Measurements from ENCODE around the gene RANBP17.

The RANBP17 gene

DNA sequence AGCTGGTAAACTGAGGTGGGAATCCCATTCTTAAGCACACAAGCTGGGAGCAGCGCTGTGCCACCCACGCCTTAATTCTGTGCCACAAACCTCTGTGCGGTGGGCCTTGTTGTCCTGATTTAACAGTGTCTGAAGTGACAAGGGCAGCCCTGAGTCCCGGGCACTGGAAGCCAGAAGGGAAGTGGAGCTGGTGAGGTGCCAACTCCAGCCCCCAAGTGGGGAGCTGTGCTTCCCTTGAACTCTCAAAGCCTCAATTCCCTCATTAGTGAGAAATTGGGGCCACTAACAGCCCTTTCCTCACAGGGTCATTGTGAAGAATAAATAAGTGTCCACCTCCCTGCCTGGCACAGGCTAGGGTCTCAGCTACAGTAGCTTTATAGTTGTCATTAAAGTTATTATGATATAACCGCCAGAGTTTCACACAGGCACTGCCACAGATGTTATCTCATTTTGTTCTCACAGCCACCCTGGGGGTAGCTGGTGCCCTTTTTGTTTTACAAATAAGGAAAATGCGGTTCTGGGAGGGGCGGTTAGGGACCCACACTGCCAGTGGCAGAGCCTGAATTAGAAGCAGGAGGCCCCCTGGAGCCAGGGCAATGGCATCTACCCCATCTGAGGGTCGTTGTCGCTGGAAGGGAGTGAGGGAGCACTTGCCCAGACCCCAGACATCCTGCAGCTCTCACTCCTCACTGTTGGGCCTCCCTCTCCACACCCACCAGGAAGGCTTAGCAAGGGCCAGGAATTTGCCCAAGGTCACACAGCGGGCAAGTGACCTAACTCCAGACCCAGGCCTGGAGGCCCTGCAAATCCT is 445.2 kb downstream of the RANBP17 start:
- no peak for DNase-seq

DNA sequence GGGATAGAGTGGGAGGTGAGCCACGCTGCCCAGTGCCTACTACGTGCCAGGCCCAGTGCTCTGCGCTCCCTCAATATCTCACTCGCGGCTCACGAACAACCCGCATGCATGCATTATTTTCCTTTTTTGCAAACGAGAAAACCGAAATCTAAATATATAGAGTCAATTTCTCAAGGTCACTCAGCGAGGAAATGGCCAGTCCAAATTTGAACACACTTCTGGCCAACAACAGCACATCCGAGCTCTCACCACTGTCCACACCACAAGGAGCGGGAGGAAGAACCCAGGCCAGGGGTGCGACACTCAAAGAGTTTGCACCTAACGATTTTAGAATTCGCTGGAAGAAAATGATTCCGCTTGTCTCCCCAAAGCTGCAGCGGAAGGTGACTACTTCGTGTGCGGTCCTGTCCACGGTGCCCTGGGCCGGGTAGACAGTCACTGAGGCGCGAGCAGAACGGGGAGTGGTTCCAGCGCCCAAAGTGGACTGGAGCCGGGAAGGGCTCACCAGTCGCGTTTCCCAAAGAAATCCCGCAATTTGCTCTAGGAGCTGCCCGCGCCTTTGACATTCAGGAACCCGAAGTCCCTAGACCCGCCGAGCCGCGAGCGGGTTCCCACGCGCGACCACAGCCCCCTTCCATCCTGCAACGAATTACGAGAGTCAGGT is 446.1 kb downstream of the RANBP17 start:
- no peak for DNase-seq

GRCh38 chr5:171308453-171309275 is 446.8 kb downstream of the RANBP17 start, which contains the start of gene TLX3:
Gene TLX3 (plus strand): TSS chr5:171309248. CDS start chr5:171309366, 118 bp downstream.
- no peak for DNase-seq

DNA sequence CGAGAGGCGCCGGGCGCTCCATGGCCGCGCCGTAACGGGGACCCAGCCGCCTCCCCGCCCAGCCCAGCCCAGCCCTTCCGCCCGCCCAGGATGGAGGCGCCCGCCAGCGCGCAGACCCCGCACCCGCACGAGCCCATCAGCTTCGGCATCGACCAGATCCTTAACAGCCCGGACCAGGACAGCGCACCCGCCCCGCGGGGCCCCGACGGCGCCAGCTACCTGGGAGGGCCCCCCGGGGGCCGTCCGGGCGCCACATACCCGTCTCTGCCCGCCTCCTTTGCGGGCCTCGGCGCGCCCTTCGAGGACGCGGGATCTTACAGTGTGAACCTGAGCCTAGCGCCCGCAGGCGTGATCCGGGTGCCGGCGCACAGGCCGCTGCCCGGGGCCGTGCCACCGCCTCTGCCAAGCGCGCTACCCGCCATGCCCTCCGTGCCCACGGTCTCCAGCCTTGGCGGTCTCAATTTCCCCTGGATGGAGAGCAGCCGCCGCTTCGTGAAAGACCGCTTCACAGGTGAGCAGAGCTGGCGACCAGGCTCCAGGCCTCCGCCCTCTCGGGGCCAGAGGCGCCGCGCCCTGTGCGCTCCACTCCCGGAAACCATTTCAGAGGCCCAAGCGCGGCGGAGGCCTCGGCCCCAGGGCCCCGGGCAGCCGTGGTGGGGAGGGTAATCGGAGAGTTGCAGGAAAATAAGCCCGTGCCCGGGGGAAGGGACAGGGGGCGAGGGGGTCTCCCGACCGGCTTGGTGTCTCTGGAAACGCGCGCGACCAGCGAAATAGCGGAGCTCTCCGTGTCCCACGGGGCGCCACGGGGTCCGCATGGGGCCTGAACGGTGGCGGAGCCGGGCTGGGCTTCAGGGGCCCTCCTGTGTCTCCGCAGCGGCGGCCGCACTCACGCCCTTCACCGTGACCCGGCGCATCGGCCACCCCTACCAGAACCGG is 447.7 kb downstream of the RANBP17 start:
- no peak for DNase-seq

- DNase-seq = no peak
Measured at GRCh38 chr5:171310212-171310818, 448.5 kb downstream of the RANBP17 start.

DNA sequence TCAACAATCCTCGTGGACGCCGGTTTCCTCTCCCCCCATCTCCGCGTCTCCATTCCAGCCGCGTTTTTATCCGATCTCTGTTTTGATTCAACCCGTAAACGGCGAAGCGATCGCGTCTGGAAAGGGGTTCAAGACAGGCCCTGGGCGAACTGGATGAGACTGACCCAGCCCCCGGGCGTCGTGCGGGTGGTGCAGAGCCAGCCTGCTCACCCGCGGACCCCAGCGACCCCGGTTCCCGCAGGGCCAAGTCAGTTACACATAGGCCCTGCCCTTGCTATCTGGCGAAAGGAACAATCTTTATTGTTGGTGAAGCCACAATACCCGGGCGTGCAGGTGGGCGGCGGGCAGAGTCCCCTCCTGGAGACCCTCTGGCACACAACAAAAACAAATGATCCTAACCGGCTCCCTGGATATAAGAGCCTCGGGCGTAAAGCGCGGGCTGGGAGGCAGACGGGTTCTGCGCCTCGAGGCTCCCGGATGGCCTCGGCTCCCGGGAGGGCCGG is 449.1 kb downstream of the RANBP17 start:
- no peak for DNase-seq

- no peak for DNase-seq
Measured at GRCh38 chr5:171311322-171312077, 449.7 kb downstream of the RANBP17 start.

DNA sequence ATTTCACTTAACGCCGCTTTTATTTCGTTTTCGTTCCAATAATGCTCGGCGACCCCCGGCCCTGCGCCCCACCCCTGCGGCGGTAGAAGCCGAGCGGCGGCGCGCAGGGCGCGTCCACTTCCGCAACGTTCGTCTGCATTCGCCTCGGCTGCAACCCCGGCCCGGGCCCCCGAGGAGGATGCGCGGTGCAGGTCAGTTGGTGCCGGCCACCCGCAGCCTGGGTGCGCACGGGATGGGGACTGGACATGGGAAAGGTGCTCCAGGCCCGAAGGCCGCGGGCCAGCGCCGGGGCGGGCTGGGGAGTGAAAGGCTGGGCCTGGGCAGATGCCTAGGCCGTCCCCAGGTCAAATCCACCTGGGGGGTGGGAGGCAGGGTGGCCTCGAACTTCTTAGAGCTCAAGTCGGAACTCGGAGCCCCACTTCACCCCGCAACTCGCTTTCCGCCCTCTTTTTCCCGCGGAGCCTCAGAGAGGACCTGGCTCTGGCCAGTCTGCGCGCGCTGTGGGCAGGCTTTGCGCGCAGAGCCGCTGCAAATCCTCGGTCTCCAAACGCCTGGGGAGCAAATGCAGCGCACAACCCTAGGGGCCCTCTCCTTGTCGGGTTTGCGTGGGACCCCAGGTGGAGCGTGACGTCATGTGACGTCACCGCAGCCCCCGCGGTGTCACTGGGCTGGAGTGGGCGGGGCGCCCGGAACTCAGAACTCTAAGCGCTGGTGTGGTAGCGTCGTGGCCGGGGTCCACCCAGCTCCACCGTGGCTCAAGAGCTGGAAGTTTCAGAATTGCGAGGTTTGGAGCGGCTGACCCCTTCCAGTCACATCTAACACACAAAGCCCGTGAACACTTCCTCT is 450.5 kb downstream of the RANBP17 start:
- no peak for DNase-seq

- DNase-seq = no peak
Measured at GRCh38 chr5:171313481-171314206, 451.8 kb downstream of the RANBP17 start.

GRCh38 chr5:171314728-171315385 is 453.0 kb downstream of the RANBP17 start:
- DNase-seq = no peak

DNA sequence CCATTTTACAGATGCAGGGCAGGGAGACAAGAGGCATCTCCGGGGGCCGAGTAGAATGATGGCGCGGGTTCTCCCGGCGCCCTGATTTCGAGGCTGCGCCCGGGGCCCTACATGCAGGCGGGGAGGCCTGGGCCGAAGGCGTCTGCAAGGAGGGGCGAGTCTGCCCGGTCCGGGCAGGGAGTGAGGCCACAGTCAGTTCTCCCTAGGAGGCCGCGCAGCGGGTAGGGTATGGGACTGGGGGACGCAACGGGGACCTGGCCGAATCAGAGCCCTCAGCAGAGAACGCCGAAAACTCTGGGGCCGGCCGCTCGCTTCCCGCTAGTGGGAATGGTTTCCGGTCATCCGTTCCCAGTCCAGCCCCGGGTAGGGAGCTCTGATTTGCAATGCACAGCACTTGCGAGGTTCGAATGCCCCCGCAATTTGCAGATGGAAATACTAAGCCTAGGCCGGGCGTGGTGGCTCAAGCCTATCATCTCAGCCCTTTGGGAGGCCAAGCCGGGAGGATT is 453.6 kb downstream of the RANBP17 start:
- DNase-seq = no peak

GRCh38 chr5:171315925-171316257 is 454.1 kb downstream of the RANBP17 start:
- DNase-seq = no peak

- no peak for DNase-seq
Measured at GRCh38 chr5:171316258-171317121, 454.7 kb downstream of the RANBP17 start.

- no peak for DNase-seq
Measured at GRCh38 chr5:171317230-171317629, 455.4 kb downstream of the RANBP17 start.

DNA sequence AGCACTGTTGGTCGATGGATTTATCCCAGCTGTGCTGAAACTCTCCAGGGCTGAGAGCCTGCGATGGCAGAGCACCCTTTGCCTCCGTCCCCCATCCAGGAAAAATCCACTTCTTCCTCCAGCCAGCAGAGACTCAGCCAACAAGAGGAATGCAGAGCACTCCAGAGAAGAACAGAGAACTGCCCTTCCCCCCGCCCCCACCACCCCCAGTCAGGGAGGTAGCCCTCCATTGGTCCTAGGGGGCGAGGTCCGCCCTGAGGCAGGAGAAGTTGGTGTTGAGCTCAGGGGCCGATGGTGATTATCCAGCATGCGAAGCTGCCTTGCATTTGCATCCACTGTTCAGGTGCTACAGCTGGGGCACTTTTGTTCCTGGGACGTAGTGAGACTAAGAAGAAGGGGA is 456.2 kb downstream of the RANBP17 start:
- no peak for DNase-seq

GRCh38 chr5:171321447-171321846 is 459.6 kb downstream of the RANBP17 start:
- DNase-seq = no peak

DNA sequence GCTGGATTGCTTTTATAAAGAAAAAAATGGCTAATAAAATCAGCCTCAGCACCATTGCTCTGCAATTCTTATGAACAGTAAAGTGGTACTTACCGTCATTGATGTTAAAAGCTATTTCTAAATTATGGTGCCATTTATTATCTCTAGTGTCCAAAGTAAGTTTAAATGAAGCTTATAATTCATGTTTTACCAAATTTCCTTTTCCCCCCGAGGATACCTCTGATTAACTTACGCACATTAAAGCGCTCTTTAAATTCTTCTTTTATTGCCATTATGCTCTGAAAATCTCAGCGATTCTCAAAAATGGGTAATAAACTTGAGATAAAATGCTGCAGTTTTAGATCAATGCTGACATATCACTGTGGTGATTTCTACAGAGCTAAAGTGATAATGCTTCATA is 460.7 kb downstream of the RANBP17 start:
- no peak for DNase-seq

DNA sequence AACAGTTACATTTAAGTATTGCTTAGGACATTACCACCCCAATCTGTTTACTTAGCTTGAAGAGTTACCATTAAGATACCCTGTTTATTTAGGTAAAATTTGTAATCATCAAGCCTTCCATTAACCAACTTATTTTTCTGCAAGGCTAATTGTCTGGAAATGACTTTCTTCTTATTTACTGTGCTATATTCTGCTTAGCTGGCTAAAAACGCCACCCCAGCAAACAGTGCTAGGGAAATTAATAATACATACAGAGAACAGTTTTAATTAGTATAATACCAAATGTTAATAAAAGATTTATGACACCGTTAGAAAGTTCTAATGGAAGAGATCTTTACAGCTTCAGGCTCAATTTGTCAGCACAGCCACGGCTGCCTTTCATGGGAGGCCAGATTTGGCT is 461.2 kb downstream of the RANBP17 start:
- DNase-seq = no peak

Measured in inflammatory macrophage treated with lipopolysaccharide for 4 hours (primary cell).